Stimulated activated effector memory CD8-positive, alpha-beta T cell treated with anti-CD3 and anti-CD28 coated beads, Interleukin-12 subunit alpha, Interleukin-12 subunit beta, amount 100 ng/mL, for 72 hours (primary cell): ENCODE data around the gene GABARAP.

Source experiments
- ATAC-seq: fragments of 150-1000 bp; cut with Tn5 transposase; 2 replicates; pipeline ENCODE4 v1.10.0; 2021
- DNase-seq, 2 donors: peaks; one replicate each; pipeline ENCODE4 v3.0.0; 2021 to 2022; ENCODE audit warnings: low spot score in 2 of 2
- H3K27ac Mint-ChIP-seq: one replicate; pipeline ENCODE4 v1.8.0; 2022; ENCODE audit warnings: mild to moderate bottlenecking, mixed read lengths
- H3K36me3 Mint-ChIP-seq: one replicate; pipeline ENCODE4 v1.8.0; 2022; ENCODE audit warnings: mild to moderate bottlenecking, mixed read lengths
- H3K4me1 Mint-ChIP-seq: one replicate; pipeline ENCODE4 v1.8.0; 2022; ENCODE audit warnings: mixed read lengths
- H3K4me3 Mint-ChIP-seq: one replicate; pipeline ENCODE4 v1.8.0; 2022; ENCODE audit warnings: mild to moderate bottlenecking, mixed read lengths
- H3K9me3 Mint-ChIP-seq: one replicate; pipeline ENCODE4 v1.8.0; 2022; ENCODE audit warnings: mixed read lengths

The GABARAP gene

GRCh38 chr17:7215136-7215638 lies 27.1 kb downstream of the GABARAP start:
- ATAC-seq (no peak), DNase-seq (no peak)
- Mint-ChIP-seq H3K9me3 (no peaks in the 10 kb centered on the region), H3K36me3 (peaks cover 36% of the 10 kb centered on the region), H3K27ac (peak overlapping the region; percentile 90), H3K4me1 (peaks cover 53% of the 10 kb centered on the region), H3K4me3 (peak overlapping the region; percentile 77)

GRCh38 chr17:7214300-7215135 lies 27.7 kb downstream of the GABARAP start:
- Mint-ChIP-seq H3K36me3 (peaks cover 29% of the 10 kb centered on the region), H3K4me3 (peak overlapping the region; percentile 77), H3K9me3 (no peaks in the 10 kb centered on the region), H3K4me1 (peaks cover 49% of the 10 kb centered on the region), H3K27ac (peak overlapping the region; percentile 90)
- DNase-seq (peak; percentile 96 to 100), ATAC-seq (peak; percentile 87)

- H3K9me3 Mint-ChIP-seq = no peaks in the 10 kb centered on the region
- H3K4me1 Mint-ChIP-seq = peaks cover 43% of the 10 kb centered on the region
- H3K4me3 Mint-ChIP-seq = peak overlapping the region; percentile 77
- ATAC-seq = peak; percentile 1
- DNase-seq = no peak
- H3K27ac Mint-ChIP-seq = peak overlapping the region; percentile 90
- H3K36me3 Mint-ChIP-seq = peaks cover 27% of the 10 kb centered on the region
Measured at GRCh38 chr17:7213895-7214299, 28.4 kb downstream of the GABARAP start.

GRCh38 chr17:7211491-7212273 lies 30.6 kb downstream of the GABARAP start:
- no peak for ATAC-seq
- no peak for DNase-seq
- peaks cover 33% of the 10 kb centered on the region for H3K4me1 Mint-ChIP-seq
- H3K9me3 Mint-ChIP-seq = no peaks in the 10 kb centered on the region
- no peak overlapping the region for H3K27ac Mint-ChIP-seq
- H3K36me3 Mint-ChIP-seq = peaks cover 25% of the 10 kb centered on the region
- no peak overlapping the region for H3K4me3 Mint-ChIP-seq

- no peak for DNase-seq
- H3K4me1 Mint-ChIP-seq = peaks cover 37% of the 10 kb centered on the region
- H3K27ac Mint-ChIP-seq = no peak overlapping the region
- no peaks in the 10 kb centered on the region for H3K9me3 Mint-ChIP-seq
- no peak overlapping the region for H3K4me3 Mint-ChIP-seq
- no peak for ATAC-seq
- H3K36me3 Mint-ChIP-seq = peaks cover 12% of the 10 kb centered on the region
Measured at GRCh38 chr17:7208754-7209460, 33.3 kb downstream of the GABARAP start.

- ATAC-seq (no peak), DNase-seq (no peak)
- H3K9me3 Mint-ChIP-seq = no peaks in the 10 kb centered on the region
- H3K36me3 Mint-ChIP-seq = peaks cover 11% of the 10 kb centered on the region
- no peak overlapping the region for H3K27ac Mint-ChIP-seq
- no peak overlapping the region for H3K4me3 Mint-ChIP-seq
- peaks cover 35% of the 10 kb centered on the region for H3K4me1 Mint-ChIP-seq
Measured at GRCh38 chr17:7208027-7208571, 34.1 kb downstream of the GABARAP start.

- H3K4me3 Mint-ChIP-seq = no peak overlapping the region
- no peaks in the 10 kb centered on the region for H3K9me3 Mint-ChIP-seq
- DNase-seq (no peak), ATAC-seq (no peak)
- peaks cover 11% of the 10 kb centered on the region for H3K36me3 Mint-ChIP-seq
- peak overlapping the region; percentile 98 for H3K27ac Mint-ChIP-seq
- peaks cover 35% of the 10 kb centered on the region for H3K4me1 Mint-ChIP-seq
Measured at GRCh38 chr17:7207120-7208001, 34.9 kb downstream of the GABARAP start.

GRCh38 chr17:7205561-7205960 lies 36.7 kb downstream of the GABARAP start:
- Mint-ChIP-seq H3K9me3 (no peaks in the 10 kb centered on the region), H3K27ac (peak overlapping the region; percentile 98), H3K36me3 (peaks cover 11% of the 10 kb centered on the region), H3K4me1 (peaks cover 35% of the 10 kb centered on the region), H3K4me3 (peak overlapping the region; percentile 89)
- ATAC-seq = no peak
- no peak for DNase-seq

GRCh38 chr17:7204828-7205461 lies 37.3 kb downstream of the GABARAP start:
- Mint-ChIP-seq H3K27ac (peak overlapping the region; percentile 98), H3K9me3 (no peaks in the 10 kb centered on the region), H3K36me3 (peaks cover 11% of the 10 kb centered on the region), H3K4me3 (peak overlapping the region; percentile 89), H3K4me1 (peaks cover 35% of the 10 kb centered on the region)
- ATAC-seq = peak; percentile 90
- DNase-seq = peak; percentile 82 to 97

- peak; percentile 3 for ATAC-seq
- H3K9me3 Mint-ChIP-seq = no peaks in the 10 kb centered on the region
- H3K36me3 Mint-ChIP-seq = peaks cover 11% of the 10 kb centered on the region
- peaks cover 35% of the 10 kb centered on the region for H3K4me1 Mint-ChIP-seq
- H3K27ac Mint-ChIP-seq = peak overlapping the region; percentile 98
- H3K4me3 Mint-ChIP-seq = peak overlapping the region; percentile 89
- no peak for DNase-seq
Measured at GRCh38 chr17:7204336-7204735, 37.9 kb downstream of the GABARAP start.

- peaks cover 11% of the 10 kb centered on the region for H3K36me3 Mint-ChIP-seq
- no peaks in the 10 kb centered on the region for H3K9me3 Mint-ChIP-seq
- H3K4me1 Mint-ChIP-seq = peaks cover 35% of the 10 kb centered on the region
- H3K4me3 Mint-ChIP-seq = peak overlapping the region; percentile 89
- DNase-seq (no peak), ATAC-seq (no peak)
- peak overlapping the region; percentile 98 for H3K27ac Mint-ChIP-seq
Measured at GRCh38 chr17:7203391-7203790, 38.9 kb downstream of the GABARAP start.

- Mint-ChIP-seq H3K9me3 (no peaks in the 10 kb centered on the region), H3K4me3 (no peak overlapping the region), H3K36me3 (no peaks in the 10 kb centered on the region), H3K4me1 (peaks cover 5% of the 10 kb centered on the region), H3K27ac (no peak overlapping the region)
- no peak for DNase-seq
- no peak for ATAC-seq
Measured at GRCh38 chr17:7196651-7197401, 45.4 kb downstream of the GABARAP start.

- no peak for DNase-seq
- no peak overlapping the region for H3K4me3 Mint-ChIP-seq
- H3K4me1 Mint-ChIP-seq = peaks cover 9% of the 10 kb centered on the region
- no peak overlapping the region for H3K27ac Mint-ChIP-seq
- no peaks in the 10 kb centered on the region for H3K9me3 Mint-ChIP-seq
- ATAC-seq = no peak
- no peaks in the 10 kb centered on the region for H3K36me3 Mint-ChIP-seq
Measured at GRCh38 chr17:7195971-7196370, 46.3 kb downstream of the GABARAP start.
